HepG2 (cell line): Measurements from ENCODE around the gene C16orf86. TPM values are rescaled to one million over a fixed set of nuclear protein-coding genes. Genes with fewer than 3 reads are reported as not detected.

Experiments used
- EP300 ChIP-seq, 3 experiments: sonication (generic) in 1 of 3; formaldehyde crosslinking in 1 of 3; IDR thresholded peaks; 2 replicates each; pipeline versions ENCODE4 v1.5.1 to v1.6.1; 2011 to 2020; ENCODE audit warnings: low read depth in 2 of 3, low read length in 2 of 3, borderline replicate concordance in 1 of 3, improper control_type of control experiment in 1 of 3, mild to moderate bottlenecking in 1 of 3, missing genetic modification reagents in 1 of 3, moderate library complexity in 1 of 3
- FOXA3 ChIP-seq: IDR thresholded peaks from 2 replicates; pipeline ENCODE4 v1.6.1; 2016; ENCODE audit warnings: missing genetic modification reagents, missing compliant biosample characterization
- MEIS2 ChIP-seq: sonication (generic); formaldehyde crosslinking; IDR thresholded peaks from 2 replicates; pipeline ENCODE4 v1.9.0; 2021; ENCODE audit warnings: mild to moderate bottlenecking, missing genetic modification reagents
- ZNF619 ChIP-seq: sonication (generic); formaldehyde crosslinking; IDR thresholded peaks from 2 replicates; pipeline ENCODE4 v1.4.0; 2020; ENCODE audit warnings: mild to moderate bottlenecking, missing genetic modification reagents
- ZNF790 ChIP-seq: sonication (generic); formaldehyde crosslinking; IDR thresholded peaks from 2 replicates; pipeline ENCODE4 v1.8.0; 2022; ENCODE audit warnings: missing genetic modification reagents, mild to moderate bottlenecking, borderline replicate concordance
- polyA plus RNA-seq, 8 experiments: library from polyadenylated mRNA; depleted of rRNA in 3 of 8; stranded (reverse) in 7 of 8; unstranded in 1 of 8; fragments of >200 nt; fragmentation: Illumina TruSeq in 4 of 8; extraction: Trizol in 4 of 8; gene quantifications; 2 replicates each; pipeline versions ENCODE4 v1.2.1 to v1.2.3, GENCODE V29; 2011 to 2016; ENCODE audit warnings: low read depth in 4 of 8, missing spikeins in 1 of 8, mixed read lengths in 1 of 8; ENCODE audit not compliant: insufficient read depth in 1 of 8
- total RNA-seq, 5 experiments: library from RNA; depleted of rRNA; stranded (reverse); fragments of >200 nt; fragmentation: Illumina TruSeq; extraction: Trizol; gene quantifications; 2 replicates each; pipeline ENCODE4 v1.2.3, GENCODE V29; 2016; ENCODE audit warnings: low read depth in 1 of 5
- TF ChIP-seq, protein P1 (sequence below): sonication (generic); formaldehyde crosslinking; IDR thresholded peaks from 2 replicates; pipeline ENCODE4 v1.4.0; 2020; ENCODE audit warnings: mild to moderate bottlenecking, missing genetic modification reagents
- TF ChIP-seq, protein P2 (sequence below): sonication (generic); formaldehyde crosslinking; IDR thresholded peaks from 2 replicates; pipeline ENCODE4 v1.4.0; 2020; ENCODE audit warnings: missing genetic modification reagents
- TF ChIP-seq, protein P3 (sequence below): sonication (generic); formaldehyde crosslinking; IDR thresholded peaks from 2 replicates; pipeline ENCODE4 v1.4.0; 2020; ENCODE audit warnings: missing genetic modification reagents
- TF ChIP-seq, protein P4 (sequence below): sonication (generic); formaldehyde crosslinking; IDR thresholded peaks from 2 replicates; pipeline ENCODE4 v1.4.0; 2020; ENCODE audit warnings: mild to moderate bottlenecking, missing genetic modification reagents

Gene C16orf86
- total and polyA plus RNA-seq, 2 of the 13 experiments (the other 11 are each of a cell fraction or from before 2014, with no cell fraction given), result 1.5 to 3.1 TPM

DNA sequence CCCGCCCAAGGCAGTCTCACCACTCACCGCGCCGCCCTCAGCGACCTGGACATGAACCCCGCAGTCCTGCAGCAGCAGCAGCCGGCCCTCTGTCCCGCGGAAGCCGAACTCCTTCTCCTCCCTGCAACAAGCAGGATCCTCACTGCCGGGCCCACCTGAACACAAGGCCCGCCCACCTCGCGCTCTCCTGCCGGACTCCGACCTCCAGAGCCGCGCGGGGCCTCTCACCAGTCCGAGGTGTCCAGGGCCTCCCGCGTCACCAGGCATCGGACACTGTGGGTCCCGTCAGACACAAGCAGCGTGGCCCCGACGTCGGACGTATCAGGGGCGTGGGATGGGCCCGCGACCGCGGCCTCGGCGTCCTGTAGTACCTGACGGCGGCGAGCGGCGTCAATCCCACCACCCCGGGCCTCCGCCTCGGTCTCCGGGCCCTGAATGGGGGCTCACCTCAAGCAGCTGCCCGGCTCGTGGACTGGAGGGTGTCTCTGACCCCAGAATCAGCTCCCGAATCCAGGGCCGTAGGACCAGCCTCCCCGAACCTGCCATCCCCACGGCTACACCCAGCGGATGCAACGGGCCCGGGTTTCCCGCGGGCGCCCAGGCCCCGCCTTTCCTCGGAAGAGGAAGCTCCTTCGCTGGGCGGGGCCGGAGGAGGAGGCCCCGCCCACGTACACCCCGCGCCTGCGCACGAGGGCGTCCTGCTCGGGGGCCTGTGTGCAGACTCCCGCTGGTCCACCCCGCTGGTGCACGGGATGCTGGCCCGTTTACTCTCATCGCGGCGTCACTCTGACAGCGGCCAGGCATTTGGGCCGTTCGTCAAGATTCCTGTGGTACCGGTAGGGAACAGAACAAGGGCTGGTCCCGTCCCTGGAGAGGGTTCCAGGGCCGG lies 6.7 kb upstream of the C16orf86 start, which contains the start of gene ACD (continued):
- TF ChIP-seq ZNF619 (CRISPR knock-in tag) (no peak; the same call in none of the 2 replicates), FOXA3 (CRISPR knock-in tag) (peak; percentile 2; the same call in 1 of the 2 replicates), ZNF790 (CRISPR knock-in tag) (0 out of 2 replicates have a peak, but pooled peaks have one; percentile 72), EP300 (IDR thresholded peaks at IDR 0.05; ENCODE audit: low read depth in 2 of 2, low read length in 2 of 2) (no peak), EP300 (CRISPR knock-in tag; IDR thresholded peaks at IDR 0.05; ENCODE audit: borderline replicate concordance) (0 out of 2 replicates have a peak, but pooled peaks have one; percentile 36), MEIS2 (CRISPR knock-in tag) (peak; percentile 63)
- TF ChIP-seq, protein P1, sequence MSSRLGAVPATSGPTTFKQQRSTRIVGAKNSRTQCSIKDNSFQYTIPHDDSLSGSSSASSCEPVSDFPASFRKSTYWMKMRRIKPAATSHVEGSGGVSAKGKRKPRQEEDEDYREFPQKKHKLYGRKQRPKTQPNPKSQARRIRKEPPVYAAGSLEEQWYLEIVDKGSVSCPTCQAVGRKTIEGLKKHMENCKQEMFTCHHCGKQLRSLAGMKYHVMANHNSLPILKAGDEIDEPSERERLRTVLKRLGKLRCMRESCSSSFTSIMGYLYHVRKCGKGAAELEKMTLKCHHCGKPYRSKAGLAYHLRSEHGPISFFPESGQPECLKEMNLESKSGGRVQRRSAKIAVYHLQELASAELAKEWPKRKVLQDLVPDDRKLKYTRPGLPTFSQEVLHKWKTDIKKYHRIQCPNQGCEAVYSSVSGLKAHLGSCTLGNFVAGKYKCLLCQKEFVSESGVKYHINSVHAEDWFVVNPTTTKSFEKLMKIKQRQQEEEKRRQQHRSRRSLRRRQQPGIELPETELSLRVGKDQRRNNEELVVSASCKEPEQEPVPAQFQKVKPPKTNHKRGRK (CRISPR knock-in tag), result 0 out of 2 replicates have a peak, but pooled peaks have one; percentile 26
- TF ChIP-seq, protein P2, sequence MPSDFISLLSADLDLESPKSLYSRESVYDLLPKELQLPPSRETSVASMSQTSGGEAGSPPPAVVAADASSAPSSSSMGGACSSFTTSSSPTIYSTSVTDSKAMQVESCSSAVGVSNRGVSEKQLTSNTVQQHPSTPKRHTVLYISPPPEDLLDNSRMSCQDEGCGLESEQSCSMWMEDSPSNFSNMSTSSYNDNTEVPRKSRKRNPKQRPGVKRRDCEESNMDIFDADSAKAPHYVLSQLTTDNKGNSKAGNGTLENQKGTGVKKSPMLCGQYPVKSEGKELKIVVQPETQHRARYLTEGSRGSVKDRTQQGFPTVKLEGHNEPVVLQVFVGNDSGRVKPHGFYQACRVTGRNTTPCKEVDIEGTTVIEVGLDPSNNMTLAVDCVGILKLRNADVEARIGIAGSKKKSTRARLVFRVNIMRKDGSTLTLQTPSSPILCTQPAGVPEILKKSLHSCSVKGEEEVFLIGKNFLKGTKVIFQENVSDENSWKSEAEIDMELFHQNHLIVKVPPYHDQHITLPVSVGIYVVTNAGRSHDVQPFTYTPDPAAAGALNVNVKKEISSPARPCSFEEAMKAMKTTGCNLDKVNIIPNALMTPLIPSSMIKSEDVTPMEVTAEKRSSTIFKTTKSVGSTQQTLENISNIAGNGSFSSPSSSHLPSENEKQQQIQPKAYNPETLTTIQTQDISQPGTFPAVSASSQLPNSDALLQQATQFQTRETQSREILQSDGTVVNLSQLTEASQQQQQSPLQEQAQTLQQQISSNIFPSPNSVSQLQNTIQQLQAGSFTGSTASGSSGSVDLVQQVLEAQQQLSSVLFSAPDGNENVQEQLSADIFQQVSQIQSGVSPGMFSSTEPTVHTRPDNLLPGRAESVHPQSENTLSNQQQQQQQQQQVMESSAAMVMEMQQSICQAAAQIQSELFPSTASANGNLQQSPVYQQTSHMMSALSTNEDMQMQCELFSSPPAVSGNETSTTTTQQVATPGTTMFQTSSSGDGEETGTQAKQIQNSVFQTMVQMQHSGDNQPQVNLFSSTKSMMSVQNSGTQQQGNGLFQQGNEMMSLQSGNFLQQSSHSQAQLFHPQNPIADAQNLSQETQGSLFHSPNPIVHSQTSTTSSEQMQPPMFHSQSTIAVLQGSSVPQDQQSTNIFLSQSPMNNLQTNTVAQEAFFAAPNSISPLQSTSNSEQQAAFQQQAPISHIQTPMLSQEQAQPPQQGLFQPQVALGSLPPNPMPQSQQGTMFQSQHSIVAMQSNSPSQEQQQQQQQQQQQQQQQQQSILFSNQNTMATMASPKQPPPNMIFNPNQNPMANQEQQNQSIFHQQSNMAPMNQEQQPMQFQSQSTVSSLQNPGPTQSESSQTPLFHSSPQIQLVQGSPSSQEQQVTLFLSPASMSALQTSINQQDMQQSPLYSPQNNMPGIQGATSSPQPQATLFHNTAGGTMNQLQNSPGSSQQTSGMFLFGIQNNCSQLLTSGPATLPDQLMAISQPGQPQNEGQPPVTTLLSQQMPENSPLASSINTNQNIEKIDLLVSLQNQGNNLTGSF (CRISPR knock-in tag), result peak; percentile 30
- TF ChIP-seq, protein P3, sequence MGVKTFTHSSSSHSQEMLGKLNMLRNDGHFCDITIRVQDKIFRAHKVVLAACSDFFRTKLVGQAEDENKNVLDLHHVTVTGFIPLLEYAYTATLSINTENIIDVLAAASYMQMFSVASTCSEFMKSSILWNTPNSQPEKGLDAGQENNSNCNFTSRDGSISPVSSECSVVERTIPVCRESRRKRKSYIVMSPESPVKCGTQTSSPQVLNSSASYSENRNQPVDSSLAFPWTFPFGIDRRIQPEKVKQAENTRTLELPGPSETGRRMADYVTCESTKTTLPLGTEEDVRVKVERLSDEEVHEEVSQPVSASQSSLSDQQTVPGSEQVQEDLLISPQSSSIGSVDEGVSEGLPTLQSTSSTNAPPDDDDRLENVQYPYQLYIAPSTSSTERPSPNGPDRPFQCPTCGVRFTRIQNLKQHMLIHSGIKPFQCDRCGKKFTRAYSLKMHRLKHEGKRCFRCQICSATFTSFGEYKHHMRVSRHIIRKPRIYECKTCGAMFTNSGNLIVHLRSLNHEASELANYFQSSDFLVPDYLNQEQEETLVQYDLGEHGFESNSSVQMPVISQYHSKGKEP (CRISPR knock-in tag), result 0 out of 2 replicates have a peak, but pooled peaks have one; percentile 52
- TF ChIP-seq, protein P4, sequence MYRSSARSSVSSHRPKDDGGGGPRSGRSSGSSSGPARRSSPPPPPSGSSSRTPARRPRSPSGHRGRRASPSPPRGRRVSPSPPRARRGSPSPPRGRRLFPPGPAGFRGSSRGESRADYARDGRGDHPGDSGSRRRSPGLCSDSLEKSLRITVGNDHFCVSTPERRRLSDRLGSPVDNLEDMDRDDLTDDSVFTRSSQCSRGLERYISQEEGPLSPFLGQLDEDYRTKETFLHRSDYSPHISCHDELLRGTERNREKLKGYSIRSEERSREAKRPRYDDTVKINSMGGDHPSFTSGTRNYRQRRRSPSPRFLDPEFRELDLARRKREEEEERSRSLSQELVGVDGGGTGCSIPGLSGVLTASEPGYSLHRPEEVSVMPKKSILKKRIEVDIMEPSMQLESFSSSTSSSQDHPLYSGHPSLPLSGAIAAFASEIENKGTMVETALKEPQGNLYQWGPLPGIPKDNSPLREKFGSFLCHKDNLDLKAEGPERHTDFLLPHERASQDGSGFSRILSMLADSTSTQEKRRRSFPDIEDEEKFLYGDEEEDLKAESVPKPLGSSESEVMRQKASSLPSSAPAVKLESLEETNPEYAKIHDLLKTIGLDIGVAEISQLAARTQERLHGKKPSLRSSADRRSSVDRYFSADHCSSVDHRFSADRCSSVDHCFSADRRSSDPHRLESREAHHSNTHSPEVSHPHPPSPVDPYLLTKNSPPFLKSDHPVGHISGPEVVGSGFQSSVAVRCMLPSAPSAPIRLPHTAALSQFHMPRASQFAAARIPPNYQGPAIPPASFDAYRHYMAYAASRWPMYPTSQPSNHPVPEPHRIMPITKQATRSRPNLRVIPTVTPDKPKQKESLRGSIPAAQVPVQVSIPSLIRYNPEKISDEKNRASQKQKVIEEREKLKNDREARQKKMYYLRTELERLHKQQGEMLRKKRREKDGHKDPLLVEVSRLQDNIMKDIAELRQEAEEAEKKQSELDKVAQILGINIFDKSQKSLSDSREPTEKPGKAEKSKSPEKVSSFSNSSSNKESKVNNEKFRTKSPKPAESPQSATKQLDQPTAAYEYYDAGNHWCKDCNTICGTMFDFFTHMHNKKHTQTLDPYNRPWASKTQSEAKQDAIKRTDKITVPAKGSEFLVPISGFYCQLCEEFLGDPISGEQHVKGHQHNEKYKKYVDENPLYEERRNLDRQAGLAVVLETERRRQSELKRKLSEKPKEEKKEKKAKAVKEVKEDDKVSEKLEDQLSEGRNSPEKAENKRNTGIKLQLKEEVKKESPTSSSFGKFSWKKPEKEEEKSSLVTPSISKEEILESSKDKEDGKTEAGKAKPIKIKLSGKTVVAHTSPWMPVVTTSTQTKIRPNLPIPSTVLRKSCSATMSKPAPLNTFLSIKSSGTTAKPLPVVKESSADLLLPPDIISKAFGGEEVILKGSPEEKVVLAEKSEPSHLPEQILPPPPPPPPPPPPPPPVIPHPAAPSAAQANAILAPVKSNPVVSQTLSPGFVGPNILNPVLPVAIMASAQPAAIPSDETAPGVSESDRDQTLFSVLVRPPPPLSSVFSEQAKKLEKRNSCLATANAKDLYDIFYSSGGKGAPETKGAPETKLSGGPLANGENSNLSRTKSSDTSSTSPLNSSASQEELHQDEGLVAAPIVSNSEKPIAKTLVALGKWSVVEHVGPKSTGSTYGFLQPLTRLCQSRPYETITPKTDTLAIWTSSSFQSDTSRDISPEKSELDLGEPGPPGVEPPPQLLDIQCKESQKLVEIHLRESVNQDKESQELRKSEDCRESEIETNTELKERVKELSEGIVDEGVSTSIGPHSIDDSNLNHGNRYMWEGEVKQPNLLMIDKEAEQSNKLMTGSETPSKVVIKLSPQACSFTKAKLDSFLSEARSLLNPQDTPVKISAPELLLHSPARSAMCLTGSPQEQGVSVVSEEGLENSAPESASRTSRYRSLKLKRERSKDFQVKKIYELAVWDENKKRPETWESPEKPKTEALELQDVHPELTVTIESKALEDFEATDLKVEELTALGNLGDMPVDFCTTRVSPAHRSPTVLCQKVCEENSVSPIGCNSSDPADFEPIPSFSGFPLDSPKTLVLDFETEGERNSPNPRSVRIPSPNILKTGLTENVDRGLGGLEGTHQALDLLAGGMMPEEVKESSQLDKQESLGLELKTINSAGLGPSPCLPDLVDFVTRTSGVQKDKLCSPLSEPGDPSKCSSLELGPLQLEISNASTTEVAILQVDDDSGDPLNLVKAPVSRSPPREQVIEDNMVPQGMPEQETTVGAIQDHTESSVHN, result peak; percentile 81; the same call in 1 of the 2 replicates
